ENCODE data around the gene TMEM270.
"Not testable (repeated sequence)": the region's sequence is repeated elsewhere in the genome, so short reads cannot be mapped to it uniquely, and the experiment has no call there.

Gene TMEM270, protein sequence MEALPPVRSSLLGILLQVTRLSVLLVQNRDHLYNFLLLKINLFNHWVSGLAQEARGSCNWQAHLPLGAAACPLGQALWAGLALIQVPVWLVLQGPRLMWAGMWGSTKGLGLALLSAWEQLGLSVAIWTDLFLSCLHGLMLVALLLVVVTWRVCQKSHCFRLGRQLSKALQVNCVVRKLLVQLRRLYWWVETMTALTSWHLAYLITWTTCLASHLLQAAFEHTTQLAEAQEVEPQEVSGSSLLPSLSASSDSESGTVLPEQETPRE

DNA sequence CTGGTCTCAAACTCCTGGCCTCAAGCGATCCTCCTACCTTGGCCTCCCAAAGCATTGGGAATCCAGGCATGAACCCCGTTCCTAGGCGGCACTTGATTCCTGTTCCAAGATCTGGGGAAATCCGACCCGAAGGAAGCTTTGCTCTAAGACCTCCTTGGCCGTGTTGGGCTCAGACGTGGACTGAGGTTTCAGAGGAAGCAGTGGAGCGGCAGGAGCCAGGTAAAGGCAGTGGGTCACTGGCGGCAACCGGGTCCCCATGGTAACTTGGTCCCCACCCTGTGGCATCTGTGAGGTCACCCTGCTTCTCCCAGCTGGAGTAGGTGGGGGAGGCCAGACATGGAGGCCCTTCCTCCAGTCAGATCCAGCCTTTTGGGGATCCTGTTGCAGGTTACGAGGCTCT is at the start of gene TMEM270:
TSS of gene TMEM270 (plus strand) at position 301 of the 400 bp plus-strand sequence. CDS start at position 337, 36 bp downstream.
- no peak for DNase-seq

DNA sequence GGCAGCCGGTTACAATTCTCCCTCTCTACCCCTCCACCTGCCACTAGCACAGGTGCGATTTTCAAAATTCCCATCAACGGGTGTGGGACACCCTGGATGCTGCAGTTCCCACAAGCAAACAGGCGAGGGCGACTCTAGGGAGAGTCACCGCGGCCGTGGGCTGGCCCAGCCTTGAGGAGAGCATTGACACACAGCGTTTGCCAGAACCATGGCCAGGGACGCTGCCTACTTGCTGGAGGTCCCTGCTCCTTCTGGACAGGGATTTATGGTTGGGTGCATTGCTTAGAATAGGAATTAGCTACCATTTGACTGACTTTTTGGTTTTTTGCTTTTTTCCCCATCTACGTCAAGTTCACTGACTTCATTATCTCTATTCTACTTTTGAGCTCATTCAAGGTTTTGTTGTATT is 49.2 kb upstream of the TMEM270 start:
- DNase-seq, result peak; percentile 24

DNA sequence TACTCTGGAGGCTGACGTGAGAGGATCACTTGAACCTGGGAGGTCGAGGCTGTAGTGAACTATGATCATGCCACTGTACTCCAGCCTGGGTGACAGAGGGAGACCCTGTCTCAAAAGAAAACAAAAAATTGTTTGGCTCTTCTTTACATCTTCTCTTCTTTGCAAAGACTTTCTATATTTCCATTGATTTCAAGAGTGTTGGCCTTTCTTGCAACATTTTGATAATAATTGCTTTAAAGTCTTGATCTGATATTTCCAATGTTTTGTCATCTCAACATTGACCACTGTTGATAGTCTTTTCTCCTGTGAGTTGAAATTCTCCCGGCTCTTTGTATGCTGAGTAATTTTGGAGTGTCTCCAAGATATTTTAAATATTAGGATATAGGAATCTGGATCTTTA is 48.0 kb upstream of the TMEM270 start:
- no peak for DNase-seq

DNA sequence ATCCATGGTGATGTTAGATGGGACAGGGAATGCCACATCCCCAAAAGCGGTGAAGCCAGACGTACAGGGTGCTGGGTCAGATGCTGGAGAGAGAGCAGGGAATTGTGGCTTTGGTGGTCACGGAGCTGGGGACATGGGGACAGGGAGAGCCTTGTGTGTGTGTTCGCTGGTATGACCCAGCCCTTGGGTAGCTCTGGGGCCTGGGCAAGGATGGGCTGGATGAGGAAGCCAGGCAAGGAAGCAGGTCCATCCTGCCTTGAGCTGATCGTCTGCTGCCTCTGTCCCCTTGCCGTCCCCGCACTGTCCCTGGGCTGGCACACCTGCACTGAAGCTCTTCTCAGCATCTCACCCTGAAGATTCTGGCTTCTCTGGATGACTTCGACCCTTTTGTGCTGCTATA is 45.5 kb upstream of the TMEM270 start:
- no peak for DNase-seq

DNA sequence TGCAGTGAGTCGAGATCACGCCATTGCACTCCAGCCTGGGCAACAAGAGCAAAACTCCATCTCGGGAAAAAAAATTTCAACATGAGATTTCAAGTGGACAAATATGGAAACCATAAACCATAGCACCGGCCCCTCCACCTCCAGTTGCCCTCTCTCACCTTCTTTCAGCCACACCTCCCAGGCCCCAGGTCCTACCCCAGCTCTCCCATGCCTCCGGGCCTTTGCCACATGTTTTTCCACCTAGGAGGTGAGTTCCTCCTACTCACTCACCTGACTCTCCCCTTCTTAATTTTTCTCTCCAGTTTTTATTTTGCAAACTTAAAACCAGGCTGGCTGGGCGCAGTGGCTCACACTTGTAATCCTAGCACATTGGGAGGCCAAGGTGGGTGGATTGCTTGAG is 43.8 kb upstream of the TMEM270 start:
- DNase-seq, result no peak

DNA sequence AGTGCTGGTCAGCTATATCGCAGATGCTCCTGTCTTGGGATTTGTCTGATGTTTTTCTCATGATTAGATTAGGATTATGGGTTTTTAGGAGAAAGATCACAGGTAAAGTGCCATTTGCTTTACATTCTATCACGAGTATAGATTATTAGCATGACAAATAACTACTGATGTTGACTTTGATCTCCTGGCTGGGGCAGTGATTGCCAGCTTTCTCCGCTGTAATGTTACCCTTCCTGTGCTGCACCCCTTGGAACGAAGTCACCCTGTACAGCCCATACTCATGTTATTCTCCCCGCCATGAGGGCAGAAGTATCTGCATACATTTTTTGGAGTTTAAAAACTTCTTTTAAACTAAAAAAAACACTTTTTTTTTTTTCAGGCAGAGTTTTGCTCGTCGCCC is 40.9 kb upstream of the TMEM270 start:
- no peak for DNase-seq

DNA sequence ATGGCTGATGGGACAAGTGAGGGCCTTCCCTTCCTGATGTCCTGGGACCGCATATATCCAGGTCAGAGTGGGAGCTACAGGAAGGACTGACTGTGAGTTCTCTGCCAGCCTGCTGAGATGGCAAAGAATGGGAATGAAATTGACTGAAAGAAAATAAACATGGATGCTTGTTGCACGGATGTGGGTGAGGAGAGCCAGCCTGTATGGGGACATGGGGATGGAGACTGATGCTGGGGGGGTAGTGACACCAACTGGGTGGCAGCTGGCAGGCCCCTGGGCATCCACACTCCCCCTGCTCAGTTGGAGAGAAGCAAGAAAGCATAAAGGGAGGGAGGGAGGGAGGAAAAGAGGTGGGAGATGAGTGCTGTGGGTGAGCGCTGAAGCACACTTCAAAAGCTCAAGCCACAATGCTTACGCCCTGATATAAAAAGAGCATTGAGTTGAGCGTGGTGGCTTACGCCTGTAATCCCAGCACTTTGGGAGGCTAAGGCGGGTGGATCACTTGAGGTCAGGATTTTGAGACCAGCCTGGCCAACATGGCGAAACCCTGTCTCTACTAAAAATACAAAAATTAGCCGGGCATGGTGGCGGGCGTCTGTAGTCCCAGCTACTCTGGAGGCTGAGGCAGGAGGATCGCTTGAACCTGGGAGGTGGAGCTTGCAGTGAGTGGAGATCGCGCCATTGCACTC is 39.2 kb upstream of the TMEM270 start:
- DNase-seq, result not testable (repeated sequence)

DNA sequence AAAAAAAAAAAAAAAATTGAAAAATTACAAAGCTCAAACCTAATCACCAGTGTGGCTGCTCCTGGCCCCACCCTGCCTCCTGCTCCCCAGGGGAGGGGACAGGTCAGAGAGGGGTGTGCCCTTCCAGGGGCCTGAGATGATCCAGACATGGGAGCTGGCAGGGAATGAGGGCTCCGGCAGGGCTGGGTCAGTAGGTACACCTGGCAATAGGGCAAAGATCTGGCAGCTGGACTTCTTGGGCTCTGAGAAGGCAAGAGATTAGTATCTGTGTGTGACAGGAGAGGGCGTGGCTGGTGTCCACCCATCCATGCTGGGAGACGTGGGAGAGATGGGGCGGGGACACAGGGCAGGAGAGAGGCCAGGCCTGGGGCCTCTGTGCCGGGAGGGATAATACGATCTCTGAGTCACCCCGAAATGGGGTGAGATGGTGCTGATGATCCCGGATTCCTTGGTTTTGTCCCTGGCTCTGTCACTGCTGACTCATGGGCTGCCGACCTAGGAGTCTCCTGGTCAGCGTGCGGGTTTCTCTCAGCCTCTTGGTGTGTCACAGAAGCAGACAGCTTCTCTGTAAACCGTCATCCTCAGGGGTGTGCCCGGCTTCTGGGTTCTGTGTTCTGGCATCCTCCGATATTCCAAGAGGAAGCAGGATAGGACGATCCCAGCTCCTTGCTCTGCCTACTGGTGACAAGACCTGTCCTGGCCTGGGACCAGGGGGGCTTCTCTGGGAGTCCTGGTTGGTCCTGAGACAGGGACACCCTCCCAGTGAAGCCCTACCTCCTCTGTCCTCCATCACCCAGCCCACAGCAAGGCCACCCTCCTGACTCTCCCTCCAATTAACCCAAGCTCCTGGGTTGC is 38.4 kb upstream of the TMEM270 start:
- DNase-seq, result no peak

DNA sequence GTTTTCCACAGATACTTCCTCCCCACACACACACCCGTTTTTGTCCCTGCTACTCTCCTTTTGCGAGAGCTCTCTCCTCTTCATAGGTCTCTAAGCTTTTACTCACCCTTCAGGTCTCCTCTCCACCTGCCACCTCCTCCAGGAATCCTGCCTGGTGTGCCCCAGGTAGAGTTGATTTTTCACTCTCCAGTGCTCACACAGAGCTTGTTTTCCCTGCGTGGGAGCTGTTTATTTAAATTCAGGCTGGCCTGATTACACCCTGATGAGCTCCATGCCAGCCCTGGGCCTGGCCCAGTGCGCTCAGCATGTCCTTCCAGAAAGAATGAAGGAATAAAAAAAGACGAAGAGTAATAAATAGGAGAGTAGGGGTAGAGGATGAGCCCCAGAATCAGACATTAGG is 37.7 kb upstream of the TMEM270 start:
- no peak for DNase-seq

DNA sequence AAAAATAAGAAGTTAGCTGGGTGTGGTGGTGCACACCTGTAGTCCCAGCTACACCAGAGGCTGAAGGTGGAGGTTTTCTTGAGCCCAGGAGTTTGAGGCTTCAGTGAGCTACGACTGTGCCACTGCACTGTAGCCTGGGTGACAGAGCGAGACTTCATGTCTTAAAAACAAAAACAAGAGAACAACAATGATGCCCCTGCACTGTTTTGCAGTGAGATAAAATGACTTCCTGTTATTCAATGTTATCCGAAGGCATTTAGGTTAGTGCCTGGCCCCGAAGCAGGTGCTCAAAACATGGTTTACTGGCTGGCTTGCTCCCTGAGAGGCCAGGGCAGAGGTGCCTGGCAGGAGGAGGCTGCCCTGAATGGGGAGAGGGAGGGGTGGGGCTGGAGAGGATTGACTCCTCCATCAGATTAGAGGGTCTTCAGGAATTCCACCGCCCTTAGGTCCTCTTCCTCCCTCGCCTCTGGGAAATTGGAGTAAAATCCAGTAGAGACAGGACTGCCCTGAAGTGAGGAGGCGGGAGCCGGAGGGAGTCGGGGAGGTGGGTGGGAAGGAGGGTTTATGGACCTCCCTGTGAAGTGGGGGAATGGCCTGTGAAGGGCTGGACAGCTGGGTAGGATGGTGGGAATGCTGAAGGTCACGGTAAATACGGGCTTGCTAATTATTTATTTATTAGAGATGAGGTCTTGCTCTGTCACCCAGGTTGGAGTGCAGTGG is 36.9 kb upstream of the TMEM270 start:
- DNase-seq, result no peak

DNA sequence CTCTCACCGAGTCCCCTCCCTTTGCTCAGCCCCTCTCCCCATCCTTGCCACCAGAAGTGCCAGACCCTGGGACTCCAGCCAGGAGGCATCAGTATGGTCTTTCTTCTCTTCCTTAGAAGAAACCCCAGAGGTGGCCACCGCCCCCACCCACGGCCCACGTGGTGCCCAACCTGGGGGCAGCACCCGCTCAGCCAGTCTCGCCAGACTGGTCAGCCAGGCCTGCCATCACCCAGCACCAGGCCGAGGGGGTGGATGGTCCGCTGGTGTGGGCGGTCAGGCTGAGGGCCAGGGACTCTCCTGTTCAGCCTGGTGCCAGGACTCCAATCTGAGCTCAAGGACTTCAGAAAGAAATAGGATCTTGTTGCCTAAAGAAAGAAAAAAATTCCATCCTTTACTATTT is 36.0 kb upstream of the TMEM270 start:
- DNase-seq, result no peak

DNA sequence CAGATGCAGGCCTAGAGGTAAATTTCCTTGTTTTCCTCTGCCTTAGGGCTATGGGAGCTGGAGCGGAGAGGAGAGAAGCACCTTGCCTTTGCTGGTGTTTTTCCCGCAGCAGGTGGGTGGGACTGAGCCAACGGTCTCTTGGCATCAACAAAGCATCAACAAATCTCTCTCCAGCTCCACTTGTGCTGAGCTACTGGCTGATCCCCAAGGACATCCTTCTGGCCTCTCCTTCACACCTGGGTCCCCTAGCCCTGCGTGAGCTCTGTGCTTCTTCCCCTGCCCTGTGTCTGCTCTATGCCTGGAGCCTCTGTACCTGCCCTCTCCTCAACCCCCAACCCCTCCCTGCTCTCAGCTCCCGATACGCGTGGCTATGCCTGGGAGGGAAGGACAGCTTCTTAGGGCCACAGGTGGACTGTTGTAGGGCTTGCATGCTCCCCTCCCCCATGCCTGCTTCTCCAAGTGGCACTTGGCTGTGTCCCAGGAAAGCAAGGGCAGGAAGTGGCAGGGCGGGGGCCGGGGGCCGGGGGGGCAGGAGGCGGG is 33.3 kb upstream of the TMEM270 start:
- peak; percentile 99 for DNase-seq

DNA sequence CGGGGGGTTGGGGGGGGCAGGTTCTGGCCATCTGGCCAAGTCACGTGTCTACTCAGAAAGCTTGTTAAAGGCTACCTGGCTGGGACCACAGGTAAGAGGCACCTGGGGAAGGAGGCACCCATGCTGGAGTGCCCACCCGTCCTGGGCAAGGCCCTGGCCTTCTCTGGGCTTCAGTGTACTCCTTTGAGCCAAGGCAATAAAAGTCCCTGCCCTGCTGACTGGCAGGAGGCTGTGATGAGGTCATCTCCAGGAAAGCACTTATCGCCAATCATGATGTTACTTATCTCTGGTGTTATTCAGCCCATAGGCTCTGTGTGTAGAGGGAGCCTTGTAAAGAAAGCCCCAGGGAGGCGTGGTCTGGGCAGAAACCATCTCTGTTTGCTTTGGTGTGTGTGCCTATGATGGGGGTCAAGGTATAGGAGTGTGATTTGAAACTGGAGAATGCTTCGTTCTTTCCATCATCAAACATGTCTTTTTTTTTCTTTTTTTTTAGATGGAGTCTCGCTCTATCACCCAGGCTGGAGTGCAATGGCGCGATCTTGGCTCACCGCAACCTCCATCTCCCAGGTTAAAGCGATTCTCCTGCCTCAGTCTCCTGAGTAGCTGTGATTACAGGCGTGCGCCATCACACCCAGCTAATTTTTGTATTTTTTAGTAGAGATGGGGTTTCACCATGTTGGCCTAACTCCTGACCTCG is 32.7 kb upstream of the TMEM270 start:
- DNase-seq, result peak; percentile 87

DNA sequence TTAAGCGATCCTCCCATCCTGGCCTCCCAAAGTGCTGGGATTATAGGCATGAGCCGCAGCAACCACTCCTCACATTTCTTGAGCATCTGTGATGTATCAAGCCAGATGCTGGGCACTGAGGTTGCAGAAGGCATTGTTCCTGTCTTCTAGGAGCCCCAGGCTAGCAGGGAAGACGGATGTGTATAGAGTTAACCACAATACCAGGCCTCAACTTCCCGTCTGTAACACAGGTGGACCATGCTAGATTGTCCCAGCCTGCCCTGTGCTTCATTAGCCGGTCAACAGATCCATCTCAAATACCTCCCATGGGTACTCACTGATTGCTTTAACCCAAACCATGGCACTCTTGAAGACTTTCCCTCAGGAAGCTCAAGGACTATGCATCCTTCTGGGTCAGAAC is 32.0 kb upstream of the TMEM270 start:
- no peak for DNase-seq

DNA sequence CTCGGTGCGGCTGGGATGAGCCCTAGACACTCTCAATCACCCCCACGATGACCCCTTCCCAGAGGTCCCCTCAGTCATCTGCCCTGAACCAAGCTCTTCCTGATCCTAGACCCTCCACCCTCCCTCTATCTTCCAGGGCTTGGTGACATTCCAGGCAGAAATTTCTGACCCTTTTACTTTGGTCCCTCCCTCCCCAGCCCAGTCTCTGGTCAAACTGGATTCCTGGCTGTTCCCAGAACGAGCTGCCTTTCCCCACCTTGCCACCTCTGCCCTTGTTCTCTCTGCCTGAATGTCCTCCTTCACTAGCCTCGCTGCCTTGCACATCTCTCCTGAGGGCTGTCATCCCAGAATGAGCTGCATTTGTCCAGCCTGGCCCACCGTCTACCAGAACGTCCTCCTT is 31.5 kb upstream of the TMEM270 start:
- DNase-seq, result no peak

DNA sequence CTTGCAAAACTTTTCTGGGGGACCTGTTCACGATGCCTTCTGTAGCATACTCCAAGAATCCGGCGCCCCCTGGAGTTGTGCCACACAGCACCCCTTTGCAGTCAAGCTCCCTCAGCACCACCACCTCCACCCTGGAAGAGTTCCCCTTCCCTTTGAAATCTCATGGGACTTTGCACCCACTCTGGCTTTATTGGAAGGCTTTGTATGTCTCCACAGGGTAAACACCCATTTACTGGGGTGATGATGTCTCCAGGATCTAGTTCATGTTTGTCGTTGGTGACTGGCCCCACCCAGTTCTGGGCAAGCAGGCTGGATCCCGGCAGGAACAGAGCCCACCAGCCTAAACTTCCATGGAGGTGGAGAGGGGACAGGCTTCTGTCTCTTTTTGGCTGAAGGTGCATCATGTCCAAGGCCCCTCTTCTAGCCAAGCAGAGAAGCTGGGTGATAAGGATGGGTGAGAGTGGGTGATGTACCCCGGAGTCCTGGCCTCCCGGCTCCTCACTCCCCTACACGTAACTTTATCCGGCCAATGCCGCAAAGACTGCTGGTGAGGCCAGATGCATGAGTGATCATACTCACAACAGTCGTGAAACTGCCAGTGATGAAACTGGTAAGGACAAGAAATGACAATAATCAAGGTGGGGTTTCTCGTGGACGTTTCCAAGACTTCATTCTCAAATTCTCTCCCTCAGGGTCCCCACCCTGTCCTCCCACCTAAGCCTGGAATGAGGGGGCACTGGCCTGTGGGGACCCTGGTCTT is 30.9 kb upstream of the TMEM270 start:
- DNase-seq, result no peak

DNA sequence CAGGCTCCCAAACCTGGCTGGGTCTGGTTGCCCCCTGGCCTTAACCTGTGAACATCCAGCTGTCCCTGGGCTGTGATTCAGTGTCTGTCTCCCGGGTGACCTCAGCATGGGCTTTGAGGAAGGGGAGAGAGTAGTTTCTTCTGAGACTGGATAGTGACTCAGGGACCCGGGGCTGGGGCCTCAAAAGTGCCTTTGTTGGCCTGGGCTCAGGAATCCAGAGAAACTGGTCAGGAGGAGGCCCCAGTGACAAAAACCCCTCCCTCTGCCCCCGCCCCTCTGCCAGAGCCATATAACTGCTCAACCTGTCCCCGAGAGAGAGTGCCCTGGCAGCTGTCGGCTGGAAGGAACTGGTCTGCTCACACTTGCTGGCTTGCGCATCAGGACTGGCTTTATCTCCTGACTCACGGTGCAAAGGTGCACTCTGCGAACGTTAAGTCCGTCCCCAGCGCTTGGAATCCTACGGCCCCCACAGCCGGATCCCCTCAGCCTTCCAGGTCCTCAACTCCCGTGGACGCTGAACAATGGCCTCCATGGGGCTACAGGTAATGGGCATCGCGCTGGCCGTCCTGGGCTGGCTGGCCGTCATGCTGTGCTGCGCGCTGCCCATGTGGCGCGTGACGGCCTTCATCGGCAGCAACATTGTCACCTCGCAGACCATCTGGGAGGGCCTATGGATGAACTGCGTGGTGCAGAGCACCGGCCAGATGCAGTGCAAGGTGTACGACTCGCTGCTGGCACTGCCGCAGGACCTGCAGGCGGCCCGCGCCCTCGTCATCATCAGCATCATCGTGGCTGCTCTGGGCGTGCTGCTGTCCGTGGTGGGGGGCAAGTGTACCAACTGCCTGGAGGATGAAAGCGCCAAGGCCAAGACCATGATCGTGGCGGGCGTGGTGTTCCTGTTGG is 30.0 kb upstream of the TMEM270 start, which contains the start of gene CLDN4:
TSS of gene CLDN4 (plus strand) at position 316 of the 903 bp plus-strand sequence. CDS start at position 522, 206 bp downstream.
- DNase-seq, result peak; percentile 53

DNA sequence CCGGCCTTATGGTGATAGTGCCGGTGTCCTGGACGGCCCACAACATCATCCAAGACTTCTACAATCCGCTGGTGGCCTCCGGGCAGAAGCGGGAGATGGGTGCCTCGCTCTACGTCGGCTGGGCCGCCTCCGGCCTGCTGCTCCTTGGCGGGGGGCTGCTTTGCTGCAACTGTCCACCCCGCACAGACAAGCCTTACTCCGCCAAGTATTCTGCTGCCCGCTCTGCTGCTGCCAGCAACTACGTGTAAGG is 29.4 kb upstream of the TMEM270 start:
- no peak for DNase-seq

DNA sequence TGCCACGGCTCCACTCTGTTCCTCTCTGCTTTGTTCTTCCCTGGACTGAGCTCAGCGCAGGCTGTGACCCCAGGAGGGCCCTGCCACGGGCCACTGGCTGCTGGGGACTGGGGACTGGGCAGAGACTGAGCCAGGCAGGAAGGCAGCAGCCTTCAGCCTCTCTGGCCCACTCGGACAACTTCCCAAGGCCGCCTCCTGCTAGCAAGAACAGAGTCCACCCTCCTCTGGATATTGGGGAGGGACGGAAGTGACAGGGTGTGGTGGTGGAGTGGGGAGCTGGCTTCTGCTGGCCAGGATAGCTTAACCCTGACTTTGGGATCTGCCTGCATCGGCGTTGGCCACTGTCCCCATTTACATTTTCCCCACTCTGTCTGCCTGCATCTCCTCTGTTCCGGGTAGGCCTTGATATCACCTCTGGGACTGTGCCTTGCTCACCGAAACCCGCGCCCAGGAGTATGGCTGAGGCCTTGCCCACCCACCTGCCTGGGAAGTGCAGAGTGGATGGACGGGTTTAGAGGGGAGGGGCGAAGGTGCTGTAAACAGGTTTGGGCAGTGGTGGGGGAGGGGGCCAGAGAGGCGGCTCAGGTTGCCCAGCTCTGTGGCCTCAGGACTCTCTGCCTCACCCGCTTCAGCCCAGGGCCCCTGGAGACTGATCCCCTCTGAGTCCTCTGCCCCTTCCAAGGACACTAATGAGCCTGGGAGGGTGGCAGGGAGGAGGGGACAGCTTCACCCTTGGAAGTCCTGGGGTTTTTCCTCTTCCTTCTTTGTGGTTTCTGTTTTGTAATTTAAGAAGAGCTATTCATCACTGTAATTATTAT is 28.9 kb upstream of the TMEM270 start:
- peak; percentile 51 for DNase-seq

DNA sequence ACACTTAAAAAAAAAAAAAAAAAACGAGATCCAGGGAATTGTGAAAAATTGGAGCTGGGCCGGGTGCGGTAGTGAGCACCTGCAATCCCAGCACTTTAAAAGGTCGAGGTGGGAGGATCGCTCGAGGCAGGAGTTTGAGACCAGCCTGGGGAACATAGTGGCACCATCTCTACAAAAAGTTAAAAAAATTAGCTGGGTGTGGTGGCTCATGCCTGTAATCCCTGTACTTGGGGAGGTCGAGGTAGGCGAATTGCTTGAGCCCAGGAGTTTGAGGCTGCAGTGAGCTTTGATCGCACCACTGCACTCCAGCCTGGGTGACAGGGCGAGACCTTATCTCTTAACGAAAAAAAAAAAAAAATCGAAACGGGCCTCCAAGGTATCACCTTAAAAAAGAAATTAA is 28.2 kb upstream of the TMEM270 start:
- DNase-seq, result no peak
